Stimulated activated CD8-positive, alpha-beta memory T cell treated with anti-CD3 and anti-CD28 coated beads, Interleukin-2, amount 100 ng/mL, for 1 hour (primary cell): ENCODE measurements around the gene THUMPD2.
"Not testable (repeated sequence)": the region's sequence is repeated elsewhere in the genome, so short reads cannot be mapped to it uniquely, and the experiment has no call there.

Experiments
- DNase-seq, 2 donors: peaks; one replicate each; pipeline ENCODE4 v3.0.0-alpha.2; 2020; ENCODE audit warnings: low read depth in 2 of 2

Gene THUMPD2

DNA sequence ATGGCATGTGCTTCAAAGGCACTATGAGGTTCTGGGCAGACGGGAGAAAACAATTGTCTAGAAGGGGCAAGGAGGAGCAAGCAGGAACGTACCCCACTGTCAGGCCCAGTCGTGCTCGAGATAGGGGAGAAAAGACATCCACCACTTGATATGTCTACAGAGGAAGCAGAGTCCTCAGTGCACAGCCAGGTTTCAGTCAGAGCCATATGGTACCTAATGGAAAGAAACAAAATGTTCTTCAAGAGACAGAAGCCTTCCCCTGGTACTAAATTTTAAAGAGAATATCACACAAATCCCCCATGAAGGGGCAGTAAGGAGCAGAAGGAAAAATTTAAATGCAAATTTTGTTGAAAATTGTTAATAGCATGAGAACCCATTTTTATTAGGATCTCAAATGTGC is 21.9 kb downstream of the THUMPD2 start:
- no peak for DNase-seq

DNA sequence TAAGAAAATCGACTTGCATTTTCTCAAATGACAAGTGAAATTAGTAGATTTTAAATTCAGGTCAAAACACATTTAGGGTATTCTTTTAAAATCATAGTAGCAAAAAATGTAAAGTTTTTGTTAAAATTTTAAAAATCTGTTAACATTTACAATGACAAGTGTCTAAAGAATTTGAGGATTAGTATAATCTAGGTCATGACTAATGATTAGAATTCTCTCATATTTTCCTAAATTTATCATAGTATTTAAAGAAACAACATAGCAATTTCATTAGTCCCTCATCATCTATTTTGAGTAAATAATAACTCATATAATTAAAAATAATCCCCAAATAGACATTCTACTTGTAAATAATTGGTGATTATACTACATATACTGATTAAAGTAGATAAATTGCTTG is 23.6 kb downstream of the THUMPD2 start:
- DNase-seq: no peak

DNA sequence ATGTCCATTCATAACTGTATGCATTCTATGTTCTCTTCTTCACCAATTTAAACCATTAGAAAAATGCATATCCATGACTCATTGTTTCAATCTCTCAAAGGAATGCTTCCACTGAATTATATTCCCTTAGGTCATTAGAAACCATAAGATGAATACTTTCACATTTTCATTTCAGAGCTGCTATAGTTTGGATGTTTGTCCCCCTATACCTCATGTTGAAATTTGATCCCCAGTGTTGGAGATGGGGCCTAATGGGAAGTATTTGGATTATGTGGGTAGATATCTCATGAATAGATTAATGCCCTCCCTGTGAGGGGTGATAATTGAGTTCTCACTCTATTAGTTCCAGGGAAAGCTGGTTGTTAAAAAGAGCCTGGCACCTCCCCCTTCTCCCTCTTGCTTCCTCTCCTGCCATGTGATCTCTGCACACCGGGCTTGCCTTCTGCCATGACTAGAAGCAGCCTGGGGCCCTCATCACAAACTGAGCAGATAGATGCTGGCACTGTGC is 35.7 kb downstream of the THUMPD2 start:
- DNase-seq: no peak

DNA sequence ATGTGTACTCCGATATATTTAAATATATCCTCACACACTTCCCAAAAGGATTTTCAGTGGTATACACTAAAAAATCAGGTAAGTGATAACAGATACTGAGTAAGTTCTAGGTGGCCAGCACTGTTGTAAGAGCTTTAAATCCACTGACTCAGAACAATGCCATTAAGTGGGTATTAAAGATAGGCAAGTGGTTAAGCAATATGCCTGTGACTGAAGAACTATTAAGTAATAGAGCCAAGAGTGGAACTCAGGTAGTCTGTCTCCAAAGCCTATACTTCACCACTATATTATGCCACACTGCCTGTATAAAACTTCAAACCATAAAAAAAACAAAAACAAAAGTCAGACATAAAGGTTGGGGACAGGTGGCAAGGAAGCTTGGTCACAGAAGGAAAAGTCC is 37.2 kb downstream of the THUMPD2 start:
- DNase-seq: no peak

DNA sequence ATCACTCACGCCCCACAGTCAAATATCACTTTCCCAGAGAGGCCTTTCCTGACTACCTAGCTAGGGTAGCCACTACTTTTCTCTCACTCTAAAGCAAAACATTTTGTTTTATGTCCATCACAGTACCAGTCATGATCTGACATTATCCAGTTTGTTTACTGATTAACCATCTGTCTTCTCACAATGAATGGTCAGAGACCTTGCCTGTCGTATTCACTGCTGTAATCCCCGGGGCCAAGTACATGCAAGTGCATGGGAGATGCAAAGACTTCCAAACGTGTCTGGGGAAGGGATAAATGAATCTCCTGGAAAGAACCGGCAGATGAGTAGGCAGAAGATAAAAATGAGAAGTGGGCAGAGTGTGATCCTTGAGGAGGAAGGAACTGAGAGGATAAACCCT is 39.7 kb downstream of the THUMPD2 start:
- no peak for DNase-seq

DNA sequence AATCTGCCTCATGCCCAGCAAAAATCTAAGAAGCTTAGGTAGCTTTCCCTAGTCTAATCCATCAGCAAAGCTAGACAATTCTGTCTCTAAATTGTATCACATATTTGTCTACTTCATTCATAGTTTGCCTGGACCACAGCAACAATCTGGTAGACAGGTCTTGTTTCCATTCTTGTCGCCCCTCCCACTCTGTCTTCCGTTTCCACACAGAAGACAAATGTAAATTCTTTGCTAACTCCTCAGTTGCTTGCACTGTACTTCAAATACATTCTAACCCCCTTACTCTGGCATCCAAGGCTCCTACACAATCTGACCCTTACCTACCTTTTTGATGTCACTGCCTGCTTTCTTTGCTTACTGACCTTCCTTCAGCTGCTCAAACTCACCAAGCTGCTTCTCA is 40.1 kb downstream of the THUMPD2 start:
- no peak for DNase-seq

DNA sequence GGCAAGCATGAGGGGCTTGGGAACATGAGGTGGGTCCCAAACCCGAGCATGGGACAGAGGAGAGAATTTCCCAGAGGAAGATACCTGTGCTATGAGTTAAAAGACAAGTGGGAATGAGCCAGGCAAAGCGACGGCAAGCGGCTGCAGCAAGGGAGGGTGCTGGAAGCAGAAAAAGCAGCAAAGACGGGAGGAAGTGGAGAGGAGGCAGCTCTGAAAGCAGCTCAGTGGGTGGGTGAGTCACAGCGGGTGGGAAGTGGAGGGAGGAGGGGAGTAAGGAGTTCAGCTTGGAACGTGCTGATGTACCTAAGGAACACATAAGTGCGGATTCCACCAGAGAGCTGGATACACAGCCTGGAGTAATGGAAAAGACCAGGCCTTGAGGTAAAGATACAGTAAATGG is 41.4 kb downstream of the THUMPD2 start:
- no peak for DNase-seq

DNA sequence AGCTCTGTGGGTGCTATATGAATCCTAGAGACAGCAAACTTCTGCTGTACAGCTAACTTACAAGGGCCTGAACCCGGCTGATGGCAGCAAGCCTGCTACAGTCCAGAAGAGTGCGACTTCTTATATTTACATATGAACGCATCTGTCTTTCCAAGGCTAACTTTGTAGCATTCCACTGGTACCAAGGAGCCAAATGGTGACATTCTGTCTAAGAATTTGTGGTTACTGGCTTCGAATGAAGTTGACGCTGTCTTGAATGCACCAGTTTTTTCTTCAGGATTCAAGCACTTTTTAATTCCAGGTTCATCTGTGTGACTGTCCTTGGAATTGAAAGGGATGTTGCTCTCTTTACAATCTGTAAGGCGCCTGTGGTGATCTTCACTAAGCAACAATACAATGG is 42.4 kb downstream of the THUMPD2 start:
- no peak for DNase-seq

DNA sequence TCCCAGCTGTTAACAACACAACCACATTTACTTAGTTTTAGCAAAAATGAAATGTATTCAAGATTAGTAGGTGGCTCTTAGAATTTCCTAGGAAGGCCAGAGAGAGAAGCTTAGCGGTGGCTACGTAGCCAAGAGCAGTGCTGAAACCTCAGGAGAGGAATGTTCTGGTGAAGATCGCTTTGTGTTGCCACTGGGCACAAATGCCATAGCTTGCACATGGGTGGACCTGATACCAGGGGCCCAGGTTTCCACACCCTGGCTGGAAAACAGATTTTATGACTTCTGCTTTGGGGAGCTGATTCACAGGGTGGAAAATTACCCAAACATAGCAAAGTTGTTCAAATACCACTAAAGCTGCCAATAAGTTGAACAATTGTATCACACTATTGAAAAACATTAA is 43.4 kb downstream of the THUMPD2 start:
- no peak for DNase-seq

- no peak for DNase-seq
Measured at GRCh38 chr2:39734445-39734844, 44.6 kb downstream of the THUMPD2 start.

DNA sequence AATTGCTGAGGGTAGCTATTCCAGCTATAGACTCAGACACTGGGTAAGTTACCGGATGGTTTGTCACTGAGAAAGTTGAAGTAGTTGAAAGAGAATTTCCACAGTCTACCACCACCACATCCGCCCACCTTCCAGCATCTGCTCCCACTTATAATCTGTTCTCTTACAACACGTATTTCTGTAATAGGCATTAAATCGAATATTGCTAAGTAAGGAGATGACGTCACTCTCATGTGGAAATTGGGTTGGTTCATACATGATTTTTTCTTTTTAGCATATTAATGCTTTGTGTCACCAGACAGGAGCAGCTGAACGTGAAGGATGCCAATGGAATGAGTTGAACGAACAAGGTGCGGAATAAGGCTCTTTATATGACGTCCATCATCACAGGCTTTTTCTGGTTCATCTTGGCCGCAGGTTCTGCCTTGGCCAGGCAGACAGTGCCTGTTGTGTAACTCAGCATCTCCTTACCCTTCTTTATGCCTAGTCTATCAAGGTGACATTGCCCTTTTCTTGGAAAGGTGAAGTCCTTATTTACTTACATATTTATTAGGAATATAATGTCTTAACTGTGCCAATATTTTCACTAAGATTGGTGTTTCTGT is 45.9 kb downstream of the THUMPD2 start:
- DNase-seq: no peak

DNA sequence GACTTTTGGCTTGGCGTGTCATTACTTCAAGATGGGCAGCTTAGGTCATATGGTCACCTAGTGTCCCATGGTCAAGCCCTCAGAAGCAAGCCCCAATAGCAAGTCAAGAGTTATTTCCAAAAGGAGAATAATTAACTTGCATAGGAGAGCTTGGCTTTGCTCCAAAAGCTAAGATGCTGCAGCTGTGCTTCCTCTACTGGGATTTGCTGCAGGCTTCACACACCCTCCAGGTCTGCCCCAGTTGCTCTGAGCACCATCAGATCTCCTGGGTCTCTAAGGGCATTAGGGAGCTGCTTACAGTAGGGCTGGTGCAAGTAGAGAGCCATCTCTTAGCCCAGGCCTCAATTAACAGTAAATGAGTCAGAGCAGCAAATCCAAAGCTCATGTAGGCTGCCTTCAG is 46.6 kb downstream of the THUMPD2 start:
- no peak for DNase-seq

GRCh38 chr2:39731546-39731945 is 47.5 kb downstream of the THUMPD2 start:
- no peak for DNase-seq

DNA sequence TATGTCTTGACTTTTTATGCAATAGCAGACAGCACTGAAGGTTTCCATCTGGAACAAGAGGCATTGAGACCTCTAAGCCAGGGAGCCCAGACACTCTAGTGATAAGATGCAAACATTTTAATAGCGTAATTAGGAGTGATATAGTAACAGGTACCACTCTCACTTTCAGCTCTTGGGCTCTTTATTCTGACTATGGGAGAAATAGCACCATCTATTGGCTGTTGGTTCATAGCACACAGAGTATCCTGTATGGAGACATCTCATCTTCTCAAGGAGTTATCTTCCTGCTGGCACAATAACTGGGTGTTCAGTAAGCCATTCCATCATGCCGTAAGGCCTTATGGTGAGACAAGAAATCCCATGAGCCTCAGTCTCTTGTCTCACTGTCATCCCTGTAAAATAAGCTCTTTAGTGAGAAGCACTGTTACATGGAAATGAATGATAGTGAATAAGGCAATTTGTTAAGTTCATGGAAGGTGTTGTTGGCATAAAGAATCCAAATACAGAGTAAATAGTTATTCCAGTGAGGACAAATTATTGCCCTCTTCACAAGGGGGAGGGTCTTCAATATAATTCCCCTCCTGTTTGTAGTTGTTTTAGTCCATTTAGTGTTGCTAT is 48.3 kb downstream of the THUMPD2 start:
- no peak for DNase-seq

DNA sequence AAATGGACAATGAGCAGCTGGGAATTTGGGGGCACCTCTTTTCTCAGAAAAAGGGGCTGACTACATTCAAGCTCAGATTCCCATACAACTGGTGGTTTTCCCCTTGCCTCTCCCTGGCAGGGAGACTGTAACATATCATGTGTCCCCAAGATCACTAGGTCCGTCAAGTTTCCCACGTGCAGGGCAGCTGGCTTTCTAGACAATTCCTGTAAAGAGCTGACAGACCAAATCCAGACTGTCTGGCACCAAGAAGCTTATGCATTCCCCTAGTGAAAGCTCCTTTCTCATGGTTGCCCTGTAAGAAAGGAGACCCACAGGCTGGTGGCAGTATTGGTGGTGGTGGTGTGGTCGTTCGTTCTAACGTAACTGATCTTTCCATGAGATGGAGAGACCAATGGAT is 48.8 kb downstream of the THUMPD2 start:
- no peak for DNase-seq

DNA sequence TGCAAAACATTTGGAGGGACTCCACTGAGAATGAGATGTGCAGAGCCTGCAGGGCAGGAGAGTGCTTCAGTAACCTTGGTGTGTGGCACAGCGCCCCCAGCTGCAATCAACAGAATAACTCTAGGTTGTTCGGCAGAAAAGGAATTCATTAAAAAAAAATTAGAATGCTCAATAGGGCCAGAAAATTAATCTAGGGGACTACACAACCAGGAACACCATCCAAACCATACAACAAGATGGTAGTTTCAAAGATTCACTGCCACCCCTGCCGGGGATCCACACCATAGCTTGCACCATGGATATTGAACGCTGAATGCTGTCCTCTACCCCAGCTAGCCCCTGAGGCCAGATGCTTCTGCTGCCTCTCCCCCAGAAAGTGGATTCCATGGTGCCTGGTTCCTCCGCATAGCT is 50.1 kb downstream of the THUMPD2 start:
- DNase-seq: no peak

GRCh38 chr2:39728085-39728484 is 51.0 kb downstream of the THUMPD2 start:
- not testable (repeated sequence) for DNase-seq

DNA sequence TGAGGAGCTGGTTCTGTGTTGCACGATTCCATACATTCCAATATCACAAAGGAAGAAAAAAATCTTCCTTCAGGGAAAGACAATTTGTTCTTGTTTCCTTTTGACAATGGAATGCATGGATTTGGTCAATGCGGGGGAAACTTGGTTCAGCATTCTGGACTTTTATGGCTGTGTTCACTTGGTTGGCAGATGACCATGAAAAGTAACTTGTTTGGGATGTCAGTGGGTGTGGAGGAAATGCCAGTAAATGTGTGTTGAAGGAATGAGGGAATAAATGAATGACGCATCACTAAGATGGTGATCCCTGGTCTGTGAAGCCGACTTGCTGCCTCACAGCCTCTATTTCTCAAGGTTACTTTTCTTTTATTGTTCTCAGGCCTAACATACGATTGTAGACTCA is 53.7 kb downstream of the THUMPD2 start:
- DNase-seq: no peak

- DNase-seq: no peak
Measured at GRCh38 chr2:39724828-39725144, 54.3 kb downstream of the THUMPD2 start.

DNA sequence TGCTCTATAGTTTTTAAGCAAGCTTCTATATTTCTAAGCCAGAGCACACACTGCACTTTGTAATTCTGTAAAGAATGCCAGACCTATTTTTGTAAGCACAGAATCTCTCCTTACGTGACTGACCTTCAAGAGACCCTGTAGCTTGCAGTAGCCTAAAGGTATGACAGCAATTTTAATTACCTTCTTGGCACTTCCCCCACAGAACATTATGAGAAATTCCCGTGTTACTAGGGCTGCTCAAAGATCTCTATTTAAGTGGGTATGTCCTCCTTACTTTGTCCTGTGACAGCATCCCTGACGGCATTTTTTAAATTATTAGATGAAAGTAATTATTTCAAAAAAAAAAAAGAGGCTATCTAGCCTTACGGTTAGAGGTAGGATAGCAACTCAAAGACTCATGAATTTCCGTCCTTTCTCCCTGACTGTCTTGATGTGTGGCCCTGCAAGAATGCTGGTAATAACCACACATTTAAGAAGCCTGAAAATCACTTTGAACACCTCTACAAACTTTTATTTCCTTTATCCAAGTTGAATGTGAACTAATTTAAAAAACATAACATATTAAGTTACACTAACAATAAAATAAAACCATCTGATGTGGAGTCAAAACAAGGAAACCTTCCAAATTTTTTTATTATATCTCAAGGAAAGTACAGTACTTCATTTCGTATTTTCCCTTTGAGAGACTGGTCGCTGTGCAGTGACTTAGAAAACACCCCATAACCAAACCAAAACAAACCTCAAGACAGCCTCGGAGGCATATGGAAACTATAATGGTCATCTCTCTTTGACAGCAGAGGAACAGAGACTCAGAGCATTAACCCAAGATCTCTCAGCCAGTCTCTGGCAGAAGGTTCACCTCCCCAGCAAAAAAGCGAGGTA is 54.9 kb downstream of the THUMPD2 start:
- no peak for DNase-seq

DNA sequence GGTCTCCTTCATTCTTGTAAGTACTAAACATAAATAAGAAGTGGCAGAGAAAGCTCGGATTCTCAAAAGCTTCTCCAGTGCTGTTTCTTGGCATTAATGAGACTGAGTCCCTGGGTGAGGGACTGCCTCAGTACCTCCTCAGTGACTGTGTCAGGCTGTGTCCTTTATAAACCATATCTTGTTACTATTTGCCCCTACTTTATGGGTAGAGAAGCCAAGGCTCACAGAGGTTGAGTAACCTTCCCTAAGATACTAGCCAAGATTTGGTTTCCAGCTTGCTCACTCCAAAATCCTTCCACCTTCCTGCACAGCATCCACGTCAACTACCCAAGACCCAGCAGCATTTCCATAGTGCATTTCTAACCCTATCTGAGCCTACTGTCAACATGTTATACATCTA is 55.6 kb downstream of the THUMPD2 start:
- no peak for DNase-seq

- DNase-seq: no peak
Measured at GRCh38 chr2:39720970-39721369, 58.1 kb downstream of the THUMPD2 start.

GRCh38 chr2:39719317-39719716 is 59.7 kb downstream of the THUMPD2 start:
- no peak for DNase-seq
